Loucy (cell line): ENCODE results near the gene EOLA2.

Experiments
- H2AFZ ChIP-seq: fragments of 200-600 bp; sonication (generic); 2 replicates; pipeline ENCODE4 v1.6.0; 2016; ENCODE audit warnings: antibody characterized with exemption, mild to moderate bottlenecking, low read length, moderate library complexity
- H3F3A ChIP-seq: fragments of 200-600 bp; 2 replicates; pipeline ENCODE4 v1.6.0; 2016; ENCODE audit warnings: antibody characterized with exemption, low read depth, mild to moderate bottlenecking
- H3K27me3 ChIP-seq: fragments of 200-600 bp; sonication (generic); 2 replicates; pipeline ENCODE4 v1.6.1; 2014; ENCODE audit warnings: low read length, mild to moderate bottlenecking; ENCODE audit not compliant: insufficient read depth, poor library complexity, severe bottlenecking
- H3K36me3 ChIP-seq: fragments of 200-600 bp; sonication (generic); 2 replicates; pipeline ENCODE4 v1.6.1; 2016; ENCODE audit warnings: low read length; ENCODE audit not compliant: insufficient read depth
- H3K4me1 ChIP-seq: fragments of 200-600 bp; sonication (generic); 2 replicates; pipeline ENCODE4 v1.5.1; 2014; ENCODE audit warnings: low read length, mild to moderate bottlenecking; ENCODE audit not compliant: insufficient read depth, poor library complexity, severe bottlenecking
- H3K4me2 ChIP-seq: fragments of 200-600 bp; sonication (generic); 2 replicates; pipeline ENCODE4 v1.6.0; 2014; ENCODE audit warnings: antibody characterized with exemption, low read length, low read depth, mild to moderate bottlenecking; ENCODE audit not compliant: poor library complexity, severe bottlenecking
- H3K4me3 ChIP-seq: fragments of 200-600 bp; sonication (generic); 2 replicates; pipeline ENCODE4 v1.5.1; 2014; ENCODE audit warnings: low read length, mild to moderate bottlenecking, mixed read lengths; ENCODE audit not compliant: poor library complexity, severe bottlenecking
- H3K79me2 ChIP-seq: fragments of 200-600 bp; sonication (generic); 2 replicates; pipeline ENCODE4 v1.6.1; 2014; ENCODE audit warnings: low read length; ENCODE audit not compliant: insufficient read depth
- H3K9ac ChIP-seq: fragments of 200-600 bp; sonication (generic); 2 replicates; pipeline ENCODE4 v1.6.0; 2014; ENCODE audit warnings: mild to moderate bottlenecking, low read depth, low read length, moderate library complexity; ENCODE audit not compliant: poor library complexity, severe bottlenecking
- H3K9me2 ChIP-seq: fragments of 200-600 bp; sonication (generic); replicated peaks from 2 replicates; pipeline ENCODE4 v1.6.1; 2016; ENCODE audit warnings: low read depth, low read length, mixed read lengths
- H3K9me3 ChIP-seq: fragments of 200-600 bp; sonication (generic); 2 replicates; pipeline ENCODE4 v1.6.1; 2014; ENCODE audit warnings: mild to moderate bottlenecking, antibody characterized with exemption, low read length, low read depth; ENCODE audit not compliant: insufficient read depth
- H4K20me1 ChIP-seq: fragments of 200-600 bp; sonication (generic); 2 replicates; pipeline ENCODE4 v1.6.0; 2014; ENCODE audit warnings: antibody characterized with exemption, low read length, mild to moderate bottlenecking; ENCODE audit not compliant: insufficient read depth, poor library complexity, severe bottlenecking
- CTCF ChIP-seq: fragments of 200-600 bp; sonication (generic); conservative IDR thresholded peaks from 2 replicates; pipeline ENCODE4 v1.5.1; 2014; ENCODE audit warnings: mild to moderate bottlenecking, antibody characterized with exemption, low read length
- EZH2phosphoT487 ChIP-seq: fragments of 200-600 bp; IDR thresholded peaks from 2 replicates; pipeline ENCODE4 v1.6.1; 2018; ENCODE audit warnings: antibody characterized with exemption, mild to moderate bottlenecking, moderate library complexity, borderline replicate concordance

EOLA2 gene

GRCh38 chrX:149916745-149917392, 21.4 kb downstream of the EOLA2 start:
- H3K9ac ChIP-seq: no peak overlapping the region
- no peak overlapping the region for H3K4me3 ChIP-seq
- no peaks in the 10 kb centered on the region for H3K9me2 ChIP-seq
- no peaks in the 10 kb centered on the region for H3K9me3 ChIP-seq
- no peaks in the 10 kb centered on the region for H4K20me1 ChIP-seq
- no peak for TF ChIP-seq EZH2phosphoT487
- TF ChIP-seq CTCF: no peak
- H2AFZ ChIP-seq: no peak overlapping the region
- no peaks in the 10 kb centered on the region for H3K4me1 ChIP-seq
- H3K4me2 ChIP-seq: no peak overlapping the region
- H3K27me3 ChIP-seq: no peaks in the 10 kb centered on the region
- H3F3A ChIP-seq: no peaks in the 10 kb centered on the region
- no peaks in the 10 kb centered on the region for H3K79me2 ChIP-seq
- H3K36me3 ChIP-seq: no peaks in the 10 kb centered on the region

DNA sequence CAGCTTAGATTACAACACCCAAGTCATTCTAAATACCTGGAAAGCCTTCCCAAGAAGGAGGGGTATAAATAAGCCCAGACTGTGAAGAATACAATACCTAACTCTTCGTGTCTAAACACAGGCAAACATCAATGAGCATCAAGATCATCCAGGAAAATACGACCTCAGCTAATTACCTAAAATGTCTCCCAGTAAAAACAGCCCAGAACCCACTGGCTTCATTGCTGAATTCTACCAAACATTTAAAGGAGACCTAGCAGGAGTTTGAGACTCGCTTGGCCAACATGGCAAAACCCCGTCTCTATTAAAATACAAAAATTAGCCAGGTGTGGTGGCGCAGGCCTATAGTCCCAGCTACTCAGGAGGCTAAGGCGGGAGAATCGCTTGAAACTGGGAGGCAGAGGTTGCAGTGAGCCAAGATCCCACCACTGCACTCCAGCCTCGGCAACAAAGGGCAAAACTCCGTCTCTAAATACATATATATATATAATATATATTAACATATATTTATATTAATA, 28.1 kb downstream of the EOLA2 start:
- Histone ChIP-seq H3F3A (no peaks in the 10 kb centered on the region), H4K20me1 (no peaks in the 10 kb centered on the region), H3K9me2 (no peaks in the 10 kb centered on the region), H2AFZ (no peak overlapping the region), H3K79me2 (no peaks in the 10 kb centered on the region), H3K4me2 (no peak overlapping the region), H3K36me3 (no peaks in the 10 kb centered on the region), H3K4me1 (no peaks in the 10 kb centered on the region), H3K4me3 (no peak overlapping the region), H3K9me3 (no peaks in the 10 kb centered on the region), H3K9ac (no peak overlapping the region), H3K27me3 (no peaks in the 10 kb centered on the region)
- TF ChIP-seq CTCF: no peak
- no peak for TF ChIP-seq EZH2phosphoT487

- H3K4me3 ChIP-seq: no peak overlapping the region
- H3K4me1 ChIP-seq: no peaks in the 10 kb centered on the region
- no peak overlapping the region for H3K4me2 ChIP-seq
- no peaks in the 10 kb centered on the region for H4K20me1 ChIP-seq
- TF ChIP-seq EZH2phosphoT487 (no peak), CTCF (no peak)
- H2AFZ ChIP-seq: no peak overlapping the region
- H3K9me2 ChIP-seq: no peaks in the 10 kb centered on the region
- no peaks in the 10 kb centered on the region for H3K9me3 ChIP-seq
- H3F3A ChIP-seq: no peaks in the 10 kb centered on the region
- H3K79me2 ChIP-seq: no peaks in the 10 kb centered on the region
- no peak overlapping the region for H3K9ac ChIP-seq
- no peaks in the 10 kb centered on the region for H3K27me3 ChIP-seq
- H3K36me3 ChIP-seq: no peaks in the 10 kb centered on the region
These were observed 28.7 kb downstream of the EOLA2 start for GRCh38 chrX:149909324-149910177.
